Breast epithelium (tissue), 4 donors: ENCODE measurements around the gene KCTD19. TPM values are rescaled to one million over a fixed set of nuclear protein-coding genes. Genes with fewer than 3 reads are reported as not detected.
A peak's percentile ranks its signal among the peaks of the same experiment; 100 is the strongest.

ENCODE experiments used
- DNase-seq, 2 donors: peaks; one replicate each; pipeline ENCODE4 v3.0.0-alpha.2; 2019; ENCODE audit warnings: low spot score in 2 of 2
- H3K27ac ChIP-seq, 2 donors: fragments of 200-600 bp; sonication (generic) in 1 of 2; one replicate each; pipeline ENCODE4 v1.5.1; 2016 to 2019; ENCODE audit warnings: mild to moderate bottlenecking in 1 of 2
- H3K27me3 ChIP-seq, 2 donors: fragments of 200-600 bp; sonication (generic) in 1 of 2; one replicate each; pipeline versions ENCODE4 v1.5.1 to v1.6.0; 2017 to 2019; ENCODE audit warnings: control low read depth in 1 of 2, mild to moderate bottlenecking in 1 of 2
- H3K36me3 ChIP-seq: fragments of 200-600 bp; one replicate; pipeline ENCODE4 v1.5.1; 2019
- H3K4me1 ChIP-seq, 2 donors: fragments of 200-600 bp; sonication (generic); one replicate each; pipeline ENCODE4 v1.5.1; 2016 to 2019; ENCODE audit warnings: control low read depth in 1 of 2
- H3K4me3 ChIP-seq, 3 donors: fragments of 200-600 bp; sonication (generic); 1 replicate in 2 of 3; 2 replicates in 1 of 3; pipeline ENCODE4 v1.5.1; 2016 to 2019; ENCODE audit warnings: mild to moderate bottlenecking in 3 of 3, moderate library complexity in 2 of 3
- H3K9me3 ChIP-seq, 2 donors: fragments of 200-600 bp; sonication (generic) in 1 of 2; one replicate each; pipeline ENCODE4 v1.5.1; 2016 to 2019; ENCODE audit warnings: control low read depth in 1 of 2
- CTCF ChIP-seq, 3 donors: fragments of 450-650 bp; IDR thresholded peaks; one replicate each; pipeline ENCODE4 v1.5.1; 2016 to 2017; ENCODE audit warnings: antibody characterized with exemption in 3 of 3, mild to moderate bottlenecking in 3 of 3, moderate library complexity in 3 of 3
- POLR2A ChIP-seq: fragments of 450-650 bp; IDR thresholded peaks from one replicate; pipeline ENCODE4 v1.6.1; 2016; ENCODE audit warnings: antibody characterized with exemption, mild to moderate bottlenecking, moderate library complexity
- POLR2AphosphoS5 ChIP-seq, 3 donors: sonication (generic); formaldehyde crosslinking; IDR thresholded peaks; one replicate each; pipeline ENCODE4 v1.6.1; 2017; ENCODE audit warnings: antibody characterized with exemption in 3 of 3
- intact Hi-C: fragments of 100-400 bp; cut with DNase I; formaldehyde crosslinking; loops from one replicate; pipeline ENCODE4 v1.15.1; 2023; ENCODE audit warnings: low total_unique reads
- total RNA-seq, 3 donors: library from RNA; depleted of rRNA; stranded (reverse); fragments of >200 nt; gene quantifications; one replicate each; pipeline ENCODE4 v1.1.0, GENCODE V29; 2016

KCTD19 gene
- total RNA-seq, 3 donors from 2014 or later = 1.0 TPM; not detected in 2

DNA sequence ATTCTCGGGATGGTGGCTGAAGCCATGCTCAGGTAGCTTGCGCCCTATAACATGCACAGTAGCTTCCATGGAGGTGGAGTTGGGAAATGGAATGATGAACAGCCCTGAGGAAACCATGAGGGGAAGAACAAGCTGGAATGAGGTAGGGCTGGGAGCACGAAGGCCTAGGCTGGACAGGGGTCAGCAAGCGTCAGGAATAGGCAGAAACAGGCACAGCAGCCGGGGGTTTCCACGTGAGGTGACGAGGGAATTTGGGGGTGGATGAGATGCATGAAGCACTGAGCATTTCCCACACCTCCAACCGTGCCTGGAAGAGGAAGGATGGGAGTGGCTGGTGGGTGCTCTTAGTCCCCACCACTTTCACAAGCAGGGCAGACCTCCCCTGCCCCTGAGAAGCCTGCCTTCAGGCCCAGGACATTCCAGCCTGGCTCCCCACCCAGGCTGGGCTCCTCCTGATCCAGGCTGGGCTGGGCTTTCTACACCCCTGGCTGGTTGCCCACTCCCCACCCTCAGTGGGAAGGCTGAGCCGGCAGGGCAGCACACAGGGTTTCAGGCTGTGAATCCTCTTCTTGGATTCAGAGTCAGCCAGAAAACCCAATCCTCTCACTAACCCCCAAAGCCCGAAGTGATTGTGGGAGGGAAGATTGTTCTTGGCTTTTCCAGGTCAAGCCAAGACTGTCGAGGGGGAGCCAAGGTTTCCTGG lies 25.3 kb downstream of the KCTD19 start:
- H3K9me3 ChIP-seq = no peaks in the 10 kb centered on the region
- no peaks in the 10 kb centered on the region for H3K36me3 ChIP-seq
- no peaks in the 10 kb centered on the region for H3K27me3 ChIP-seq
- intact Hi-C loops = no loop called here
- DNase-seq = no peak
- no peak overlapping the region for H3K4me3 ChIP-seq
- H3K4me1 ChIP-seq = no peaks in the 10 kb centered on the region
- no peak for TF ChIP-seq POLR2A
- no peak for TF ChIP-seq POLR2AphosphoS5 (IDR thresholded peaks at IDR 0.05)
- TF ChIP-seq CTCF (IDR thresholded peaks at IDR 0.05) = no peak
- peak overlapping the region; percentile 17 to 25 for H3K27ac ChIP-seq

DNA sequence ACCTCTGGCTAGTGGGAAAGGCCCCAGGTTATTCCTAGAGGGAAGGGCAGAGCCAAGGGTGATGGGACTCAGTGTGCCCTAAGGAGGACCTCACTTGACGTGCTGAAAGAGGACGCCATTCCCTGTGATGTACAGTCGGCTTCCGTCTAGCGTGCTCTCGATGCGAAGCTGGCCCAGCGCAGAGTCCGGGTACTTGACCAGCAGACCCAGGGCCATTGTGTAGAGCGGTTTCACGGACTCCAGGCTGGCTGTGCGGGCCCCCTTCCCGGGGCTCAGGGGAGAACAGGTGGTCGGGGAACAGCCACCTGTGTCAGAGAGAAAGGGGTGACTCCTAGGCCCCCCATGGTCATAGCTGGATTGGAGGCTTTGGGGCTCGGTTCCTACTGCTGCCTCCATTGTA lies 27.3 kb downstream of the KCTD19 start:
- no peak for DNase-seq
- intact Hi-C loops = no loop called here
- no peak overlapping the region for H3K27ac ChIP-seq
- TF ChIP-seq POLR2AphosphoS5 (IDR thresholded peaks at IDR 0.05) = no peak
- no peak for TF ChIP-seq POLR2A
- TF ChIP-seq CTCF (IDR thresholded peaks at IDR 0.05) = no peak
- H3K4me3 ChIP-seq = no peak overlapping the region
- H3K36me3 ChIP-seq = no peaks in the 10 kb centered on the region
- H3K4me1 ChIP-seq = no peaks in the 10 kb centered on the region
- no peaks in the 10 kb centered on the region for H3K27me3 ChIP-seq
- H3K9me3 ChIP-seq = no peaks in the 10 kb centered on the region

DNA sequence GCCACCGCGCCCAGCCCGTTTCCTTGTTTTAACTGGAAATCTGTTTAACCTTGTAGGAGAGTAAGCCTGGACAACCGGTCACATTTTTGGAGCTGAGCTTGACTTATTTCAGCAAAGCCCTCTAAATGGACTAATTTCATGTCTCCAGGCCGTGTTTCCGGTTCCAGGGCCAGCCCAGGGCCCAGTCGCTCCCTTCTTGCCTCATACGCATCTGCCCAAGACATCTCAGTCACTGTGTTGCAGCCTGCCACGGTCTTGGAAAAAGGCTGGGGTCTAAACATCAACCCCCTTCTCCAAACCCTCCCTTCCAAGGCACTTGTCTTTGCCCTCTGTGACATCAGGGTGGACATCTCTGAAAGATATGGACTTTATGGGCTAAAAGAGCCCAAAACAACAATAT lies 28.3 kb downstream of the KCTD19 start:
- no peak for TF ChIP-seq POLR2A
- no peak for TF ChIP-seq CTCF (IDR thresholded peaks at IDR 0.05)
- no peak for TF ChIP-seq POLR2AphosphoS5 (IDR thresholded peaks at IDR 0.05)
- intact Hi-C loops = no loop called here
- Histone ChIP-seq H3K4me3 (no peak overlapping the region), H3K36me3 (no peaks in the 10 kb centered on the region), H3K27ac (no peak overlapping the region), H3K9me3 (no peaks in the 10 kb centered on the region), H3K4me1 (no peaks in the 10 kb centered on the region), H3K27me3 (no peaks in the 10 kb centered on the region)
- DNase-seq = no peak

DNA sequence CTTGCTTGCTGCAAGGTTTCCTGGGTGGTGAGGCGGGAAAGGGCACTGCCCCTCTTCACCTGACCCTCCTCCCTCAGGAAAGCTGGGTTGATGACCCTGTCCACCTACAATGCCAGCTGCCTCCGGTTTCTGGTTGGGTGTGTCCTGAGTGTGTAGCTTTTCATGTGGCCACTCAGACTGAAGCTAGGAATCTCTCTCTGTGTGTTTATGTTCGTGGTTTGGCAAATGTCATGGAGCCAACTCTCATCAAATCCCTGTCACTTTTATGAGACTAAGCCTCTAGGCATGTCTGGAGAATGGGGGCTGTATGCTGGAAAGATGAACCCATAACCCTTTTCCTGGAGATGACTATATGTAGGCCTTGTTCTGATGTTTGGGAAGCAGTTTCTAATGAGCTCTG lies 30.1 kb downstream of the KCTD19 start:
- intact Hi-C loops = no loop called here
- Histone ChIP-seq H3K27me3 (no peaks in the 10 kb centered on the region), H3K9me3 (no peaks in the 10 kb centered on the region), H3K4me1 (no peaks in the 10 kb centered on the region), H3K27ac (no peak overlapping the region), H3K36me3 (no peaks in the 10 kb centered on the region), H3K4me3 (no peak overlapping the region)
- TF ChIP-seq CTCF (IDR thresholded peaks at IDR 0.05) (no peak), POLR2A (no peak), POLR2AphosphoS5 (IDR thresholded peaks at IDR 0.05) (no peak)
- DNase-seq = no peak

DNA sequence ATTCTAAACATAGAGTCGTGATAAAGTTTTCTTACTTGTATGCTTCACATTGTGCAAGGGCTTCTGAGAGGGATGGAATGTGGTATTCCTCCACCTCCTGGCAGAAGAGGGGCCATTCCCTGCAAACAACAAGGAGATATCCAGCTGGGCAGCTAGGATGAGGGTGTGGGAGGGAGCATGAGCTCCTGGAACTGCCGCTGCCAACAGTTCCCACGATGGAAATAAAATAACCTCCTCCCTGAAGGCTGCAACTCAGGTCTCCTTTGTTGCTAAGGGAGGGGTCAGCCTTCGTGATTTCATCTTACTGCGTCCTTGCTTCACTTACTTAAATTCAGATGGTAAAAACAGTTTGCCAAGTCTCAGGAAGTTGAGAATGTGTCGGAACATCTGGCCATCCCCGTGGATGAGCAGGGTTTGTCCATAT lies 31.6 kb downstream of the KCTD19 start:
- Histone ChIP-seq H3K36me3 (no peaks in the 10 kb centered on the region), H3K27ac (no peak overlapping the region), H3K4me1 (no peaks in the 10 kb centered on the region), H3K4me3 (no peak overlapping the region), H3K9me3 (no peaks in the 10 kb centered on the region), H3K27me3 (no peaks in the 10 kb centered on the region)
- TF ChIP-seq POLR2A (no peak), CTCF (IDR thresholded peaks at IDR 0.05) (no peak), POLR2AphosphoS5 (IDR thresholded peaks at IDR 0.05) (no peak)
- intact Hi-C loops = no loop called here
- DNase-seq = no peak
